Ureter (tissue), 1 donor: Measurements from ENCODE around the gene A4GALT. TPM values are rescaled to one million over a fixed set of nuclear protein-coding genes. Genes with fewer than 3 reads are reported as not detected.

ENCODE experiments used
- DNase-seq: peaks from one replicate; pipeline ENCODE4 v3.0.0-alpha.2; 2020; ENCODE audit warnings: low spot score
- total RNA-seq: library from RNA; stranded (reverse); gene quantifications from one replicate; pipeline ENCODE4 v1.2.4, GENCODE V29; 2023
- donor health status: DM: yes; HTN: yes; CAD: no.

The A4GALT gene
- total RNA-seq, 1 donor from 2014 or later = 57.9 TPM

- no peak for DNase-seq
These were observed 19.0 kb downstream of the A4GALT start for GRCh38 chr22:42701694-42702093.

- DNase-seq = no peak
These were observed 19.8 kb downstream of the A4GALT start for GRCh38 chr22:42700901-42701300.

- DNase-seq = no peak
These were observed 20.3 kb downstream of the A4GALT start for GRCh38 chr22:42700355-42700754.

- no peak for DNase-seq
These were observed 20.7 kb downstream of the A4GALT start for GRCh38 chr22:42699976-42700352.

- no peak for DNase-seq
These were observed 21.2 kb downstream of the A4GALT start for GRCh38 chr22:42699281-42699975.

- DNase-seq = peak; percentile 82
These were observed 23.1 kb downstream of the A4GALT start for GRCh38 chr22:42697542-42698013.

GRCh38 chr22:42696331-42696967 is 24.2 kb downstream of the A4GALT start:
- DNase-seq = no peak

GRCh38 chr22:42695294-42695693 is 25.4 kb downstream of the A4GALT start:
- no peak for DNase-seq

GRCh38 chr22:42693763-42694683 is 26.6 kb downstream of the A4GALT start:
- no peak for DNase-seq

- no peak for DNase-seq
These were observed 27.5 kb downstream of the A4GALT start for GRCh38 chr22:42693055-42693762.

GRCh38 chr22:42692239-42693054 is 28.2 kb downstream of the A4GALT start:
- no peak for DNase-seq

GRCh38 chr22:42691440-42691839 is 29.2 kb downstream of the A4GALT start:
- no peak for DNase-seq

- DNase-seq = peak; percentile 93
These were observed 32.1 kb downstream of the A4GALT start for GRCh38 chr22:42688241-42689211.

- no peak for DNase-seq
These were observed 33.7 kb downstream of the A4GALT start for GRCh38 chr22:42686756-42687491.

- DNase-seq = no peak
These were observed 34.6 kb downstream of the A4GALT start for GRCh38 chr22:42685941-42686653.

- DNase-seq = no peak
These were observed 36.0 kb downstream of the A4GALT start for GRCh38 chr22:42684462-42685195.

- DNase-seq = no peak
These were observed 36.9 kb downstream of the A4GALT start for GRCh38 chr22:42683578-42684283.
